ENCODE results near the gene MYH11.

DNA sequence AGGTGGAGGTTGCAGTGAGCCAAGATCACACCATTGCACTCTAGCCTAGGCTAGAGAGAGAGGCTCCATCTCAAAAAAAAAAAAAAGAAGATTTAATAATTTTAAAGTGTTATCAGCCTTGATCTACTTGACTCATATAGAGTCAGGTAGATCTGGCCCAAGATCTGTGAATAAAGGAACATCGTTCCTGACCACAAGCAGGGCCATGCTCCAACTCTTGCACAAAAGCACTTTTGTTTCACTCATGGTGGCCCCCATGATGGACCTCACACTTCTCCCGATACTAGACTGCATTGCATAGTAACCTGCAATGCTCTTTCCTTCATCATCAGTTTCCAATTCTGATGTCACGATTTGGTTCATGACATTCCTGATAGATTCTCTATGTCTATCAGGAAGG is 5.2 kb upstream of the MYH11 start:
- TF ChIP-seq ZNF274 (IDR thresholded peaks at IDR 0.05; ENCODE audit: low read depth, low read length) (no peak), SUZ12 (IDR thresholded peaks at IDR 0.05; ENCODE audit: extremely low read depth, insufficient read depth, insufficient read length) (no peak), YY1 (IDR thresholded peaks at IDR 0.05; ENCODE audit: insufficient read depth, insufficient read length) (no peak)
